Measurements from ENCODE around the gene NOP16. TPM values are rescaled to one million over a fixed set of nuclear protein-coding genes. Genes with fewer than 3 reads are reported as not detected.

NOP16 gene
- total RNA-seq, 4 donors from 2014 or later, result 21.6 to 43.5 (median 33.9) TPM

DNA sequence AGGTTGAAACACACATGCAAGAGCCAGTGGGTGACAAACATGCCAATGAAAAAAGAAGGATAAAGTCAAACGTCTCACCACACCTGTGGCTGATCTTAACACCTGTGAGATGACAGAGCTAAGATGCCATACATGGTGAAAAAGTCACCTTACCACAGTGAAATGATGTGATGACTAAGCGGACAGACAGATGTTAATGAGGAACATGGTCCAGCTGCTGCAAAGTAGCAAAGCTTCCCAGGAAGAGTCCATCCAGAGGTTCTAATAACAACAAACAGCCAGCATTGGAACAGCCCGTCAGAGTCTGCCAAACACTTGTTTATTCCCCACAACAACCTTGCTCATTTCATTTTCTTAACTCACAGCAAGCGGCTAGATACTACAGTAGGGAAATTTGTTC lies 28.7 kb downstream of the NOP16 start:
- Histone ChIP-seq H3K9me3 (no peaks in the 10 kb centered on the region), H3K27ac (peak overlapping the region; percentile 92 to 97 (median 94)), H3K36me3 (peaks cover 0 to 31% of the 10 kb centered on the region in 2 donors), H3K27me3 (no peaks in the 10 kb centered on the region), H3K4me3 (peak overlapping the region in 3 of 4 donors; percentile 83 to 99 (median 94)), H3K4me1 (peaks cover 14 to 19% of the 10 kb centered on the region in 2 donors)
- no peak for DNase-seq
- TF ChIP-seq POLR2A (IDR thresholded peaks at IDR 0.05), result no peak
- TF ChIP-seq, protein P1, sequence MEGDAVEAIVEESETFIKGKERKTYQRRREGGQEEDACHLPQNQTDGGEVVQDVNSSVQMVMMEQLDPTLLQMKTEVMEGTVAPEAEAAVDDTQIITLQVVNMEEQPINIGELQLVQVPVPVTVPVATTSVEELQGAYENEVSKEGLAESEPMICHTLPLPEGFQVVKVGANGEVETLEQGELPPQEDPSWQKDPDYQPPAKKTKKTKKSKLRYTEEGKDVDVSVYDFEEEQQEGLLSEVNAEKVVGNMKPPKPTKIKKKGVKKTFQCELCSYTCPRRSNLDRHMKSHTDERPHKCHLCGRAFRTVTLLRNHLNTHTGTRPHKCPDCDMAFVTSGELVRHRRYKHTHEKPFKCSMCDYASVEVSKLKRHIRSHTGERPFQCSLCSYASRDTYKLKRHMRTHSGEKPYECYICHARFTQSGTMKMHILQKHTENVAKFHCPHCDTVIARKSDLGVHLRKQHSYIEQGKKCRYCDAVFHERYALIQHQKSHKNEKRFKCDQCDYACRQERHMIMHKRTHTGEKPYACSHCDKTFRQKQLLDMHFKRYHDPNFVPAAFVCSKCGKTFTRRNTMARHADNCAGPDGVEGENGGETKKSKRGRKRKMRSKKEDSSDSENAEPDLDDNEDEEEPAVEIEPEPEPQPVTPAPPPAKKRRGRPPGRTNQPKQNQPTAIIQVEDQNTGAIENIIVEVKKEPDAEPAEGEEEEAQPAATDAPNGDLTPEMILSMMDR (IDR thresholded peaks at IDR 0.05 in 4 of 5, conservative IDR thresholded peaks at IDR 0.05 in 1 of 5), result no peak
- in situ Hi-C loops (cut with MboI; ENCODE audit: low sequenced_read_pairs in 4 of 4), result no loop called here
- intact Hi-C loops (cut with DNase I; ENCODE audit: low total_unique reads), result loop anchor here (2.0 kb wide), 1 partner anchor 177 kb away; the partner anchor contains the start of gene RNF44
- ATAC-seq, result no peak

DNA sequence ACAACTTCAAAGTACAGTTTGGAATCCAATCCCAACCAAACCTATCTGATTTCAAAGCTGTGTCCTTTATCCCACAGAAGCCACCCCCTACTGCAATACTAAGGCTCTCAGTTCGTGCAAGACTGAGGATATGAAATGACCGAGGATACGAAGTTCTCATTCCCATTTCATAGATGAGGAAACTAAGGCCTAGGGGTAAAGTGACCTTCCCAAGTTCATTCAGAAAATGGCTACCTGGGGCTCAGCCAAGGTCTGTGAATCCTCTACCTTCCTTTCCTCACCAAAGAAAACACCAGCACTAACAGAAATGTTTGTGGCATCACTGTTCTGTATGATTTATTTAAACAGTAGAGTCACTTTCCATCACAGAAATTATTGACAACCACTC lies 32.2 kb downstream of the NOP16 start:
- Histone ChIP-seq H3K36me3 (peaks cover 0 to 58% of the 10 kb centered on the region in 2 donors), H3K27ac (no peak overlapping the region), H3K4me1 (peaks cover 12 to 24% of the 10 kb centered on the region in 2 donors), H3K9me3 (no peaks in the 10 kb centered on the region), H3K27me3 (no peaks in the 10 kb centered on the region), H3K4me3 (no peak overlapping the region)
- in situ Hi-C loops (cut with MboI; ENCODE audit: low sequenced_read_pairs in 4 of 4) (no loop called here), intact Hi-C loops (cut with DNase I; ENCODE audit: low total_unique reads) (no loop called here)
- no peak for DNase-seq
- TF ChIP-seq, protein P1 (IDR thresholded peaks at IDR 0.05 in 4 of 5, conservative IDR thresholded peaks at IDR 0.05 in 1 of 5), result no peak
- TF ChIP-seq POLR2A (IDR thresholded peaks at IDR 0.05), result no peak
- no peak for ATAC-seq

DNA sequence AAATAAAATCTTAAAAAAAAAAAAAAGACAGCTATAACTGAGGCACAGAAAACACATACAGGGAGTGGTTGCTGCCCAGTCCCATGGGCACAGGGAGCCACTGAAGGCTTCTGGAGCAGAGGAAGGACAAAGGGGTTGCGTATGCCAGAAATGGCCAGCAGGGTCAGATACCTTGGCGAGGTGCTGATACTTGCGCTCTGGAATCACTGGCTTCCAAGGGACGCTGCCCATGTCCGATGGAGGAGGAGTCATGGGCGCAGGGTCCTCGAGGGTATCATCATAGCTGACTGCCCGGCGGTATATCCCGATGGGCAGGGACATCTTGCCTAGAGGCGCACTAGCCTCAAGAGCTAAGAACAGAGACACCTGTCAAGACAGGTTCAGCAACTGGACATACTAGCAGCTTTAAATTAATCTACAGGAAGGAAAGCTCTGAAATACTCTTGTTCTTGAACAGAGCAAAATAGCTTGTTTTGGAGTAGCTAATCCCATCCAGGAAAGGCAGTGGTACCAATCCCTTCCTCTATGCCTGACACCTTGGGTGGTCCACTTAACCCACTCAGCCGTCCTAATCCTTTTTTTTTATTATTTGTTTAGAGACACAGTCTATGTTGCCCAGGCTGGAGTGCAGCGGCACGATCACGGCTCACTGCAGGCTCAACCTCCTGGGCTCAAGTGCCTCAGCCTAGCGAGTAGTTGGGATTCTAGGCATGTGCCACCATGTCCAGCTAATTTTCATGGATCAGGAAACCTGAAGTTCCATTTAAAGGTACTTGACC lies 32.8 kb downstream of the NOP16 start:
- DNase-seq, result no peak
- H3K36me3 ChIP-seq, result peaks cover 0 to 63% of the 10 kb centered on the region in 2 donors

DNA sequence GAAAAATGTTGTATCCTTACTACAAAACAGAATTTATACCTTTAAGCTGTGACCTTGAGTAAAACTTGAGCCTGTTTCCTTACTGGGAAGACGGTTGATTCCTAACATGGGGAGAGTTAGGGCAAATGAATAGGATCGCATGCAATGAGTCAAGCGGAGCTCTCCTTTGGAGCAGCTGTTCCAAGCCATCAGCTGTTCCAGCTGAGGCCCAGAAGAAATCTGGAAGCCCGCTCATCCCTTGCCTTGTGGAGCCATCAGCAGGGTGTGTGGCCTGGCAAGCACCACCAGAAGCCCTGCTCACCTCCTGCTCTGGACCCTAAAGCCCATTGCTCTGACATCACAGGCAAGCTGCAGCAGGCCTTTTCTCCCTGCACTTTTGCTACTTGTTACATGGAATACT lies 34.9 kb downstream of the NOP16 start:
- no peaks in the 10 kb centered on the region for H3K9me3 ChIP-seq
- peak overlapping the region in 3 of 4 donors; percentile 12 to 66 (median 48) for H3K27ac ChIP-seq
- H3K4me3 ChIP-seq, result no peak overlapping the region
- intact Hi-C loops (cut with DNase I; ENCODE audit: low total_unique reads), result no loop called here
- TF ChIP-seq, protein P1 (IDR thresholded peaks at IDR 0.05 in 4 of 5, conservative IDR thresholded peaks at IDR 0.05 in 1 of 5), result no peak
- TF ChIP-seq POLR2A (IDR thresholded peaks at IDR 0.05), result no peak
- in situ Hi-C loops (cut with MboI; ENCODE audit: low sequenced_read_pairs in 4 of 4), result no loop called here
- DNase-seq, result peak in 1 of 2 donors; percentile 57
- peaks cover 0 to 81% of the 10 kb centered on the region in 2 donors for H3K36me3 ChIP-seq
- ATAC-seq, result peak; percentile 67 to 89
- H3K4me1 ChIP-seq, result peaks cover 0 to 19% of the 10 kb centered on the region in 2 donors
- no peaks in the 10 kb centered on the region for H3K27me3 ChIP-seq

More for the DNA sequence above, 32.8 kb downstream of the NOP16 start:
- Histone ChIP-seq H3K27ac (no peak overlapping the region), H3K4me3 (no peak overlapping the region), H3K9me3 (no peaks in the 10 kb centered on the region), H3K27me3 (no peaks in the 10 kb centered on the region), H3K4me1 (peaks cover 9 to 24% of the 10 kb centered on the region in 2 donors)
- no peak for ATAC-seq
- in situ Hi-C loops (cut with MboI; ENCODE audit: low sequenced_read_pairs in 4 of 4), result no loop called here
- intact Hi-C loops (cut with DNase I; ENCODE audit: low total_unique reads), result no loop called here
- TF ChIP-seq, protein P1 (IDR thresholded peaks at IDR 0.05 in 4 of 5, conservative IDR thresholded peaks at IDR 0.05 in 1 of 5), result no peak
- TF ChIP-seq POLR2A (IDR thresholded peaks at IDR 0.05), result no peak

Measured in gastrocnemius medialis (tissue), 4 donors.